Stimulated activated CD8-positive, alpha-beta memory T cell treated with anti-CD3 and anti-CD28 coated beads, Interleukin-4, amount 100 ng/mL, for 1 hour (primary cell): ENCODE measurements around the gene DNAJC6.

ENCODE experiments used
- DNase-seq, 2 donors: peaks; one replicate each; pipeline ENCODE4 v3.0.0-alpha.2; 2020; ENCODE audit warnings: low read depth in 2 of 2, low spot score in 1 of 2

The DNAJC6 gene

DNA sequence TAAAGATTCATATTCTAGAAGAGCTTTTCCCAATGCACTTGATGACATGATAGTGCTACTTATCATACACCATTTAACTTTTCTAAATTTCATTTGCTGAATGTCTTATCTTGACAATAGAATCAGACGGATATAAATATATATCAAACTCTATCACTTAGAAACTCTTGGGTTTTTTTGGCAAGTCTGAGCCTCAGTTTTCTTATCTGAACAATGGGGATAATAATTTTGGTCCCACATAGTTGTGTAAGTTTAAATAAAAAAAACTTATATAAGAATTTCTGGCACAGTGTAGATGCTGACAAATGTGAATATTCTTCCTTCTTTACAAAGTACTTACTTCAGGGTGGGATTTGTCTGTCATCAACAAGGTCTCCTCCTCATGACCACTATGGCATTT lies 89.7 kb downstream of the DNAJC6 start:
- no peak for DNase-seq

DNA sequence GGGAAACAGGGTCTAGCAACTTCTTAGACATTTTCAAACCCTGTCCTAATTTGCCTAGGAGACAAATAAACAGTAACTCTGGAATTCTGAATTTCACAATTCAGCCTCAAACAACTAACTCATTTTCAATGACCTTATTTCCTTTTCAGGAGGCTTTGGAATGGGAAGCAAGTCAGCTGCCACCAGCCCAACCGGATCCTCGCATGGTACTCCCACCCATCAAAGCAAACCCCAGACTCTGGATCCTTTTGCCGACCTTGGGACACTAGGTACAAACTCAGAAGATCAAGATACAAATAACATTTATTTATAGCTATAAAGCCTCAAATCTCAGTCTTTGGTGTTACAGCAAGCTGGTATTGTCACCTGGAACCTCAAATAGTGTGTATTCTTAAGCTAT lies 92.3 kb downstream of the DNAJC6 start:
- no peak for DNase-seq

DNA sequence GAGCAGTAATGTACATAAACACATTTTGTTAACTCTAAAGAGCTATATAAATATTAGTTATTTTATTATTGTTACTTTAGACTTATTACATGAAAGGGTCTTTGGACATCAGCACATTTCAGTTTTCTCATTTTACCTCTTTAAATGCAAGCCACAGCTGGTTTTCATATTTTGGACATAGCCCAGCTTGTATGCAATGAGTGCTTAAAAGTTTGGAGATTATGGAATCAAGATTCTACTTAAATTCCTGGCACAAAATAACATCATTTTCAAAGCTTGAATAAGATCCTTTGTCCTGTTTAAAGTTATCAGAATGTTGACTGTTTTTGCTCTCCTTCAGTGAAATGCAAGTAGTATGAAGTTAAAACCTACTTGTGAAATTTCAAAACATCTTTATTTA lies 95.6 kb downstream of the DNAJC6 start:
- DNase-seq, result no peak

DNA sequence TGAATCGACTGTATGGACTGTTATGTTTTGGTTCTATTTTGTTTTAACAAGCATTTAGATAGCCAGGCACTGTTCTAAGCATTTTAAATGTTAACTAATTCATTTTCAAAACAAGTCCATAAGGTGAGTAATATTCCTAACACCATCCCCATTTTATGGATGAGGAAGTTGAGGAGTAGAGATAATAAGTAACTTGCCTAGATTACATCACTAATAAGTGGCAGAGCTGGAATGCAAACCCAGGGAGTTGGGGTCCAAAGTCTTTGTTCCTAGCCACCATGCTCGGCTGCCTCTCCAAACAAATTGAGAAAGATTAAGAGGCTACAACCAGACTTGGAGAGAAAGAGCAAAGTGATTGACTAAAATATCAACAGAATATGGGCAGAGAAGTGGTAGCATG lies 98.5 kb downstream of the DNAJC6 start:
- DNase-seq, result no peak

DNA sequence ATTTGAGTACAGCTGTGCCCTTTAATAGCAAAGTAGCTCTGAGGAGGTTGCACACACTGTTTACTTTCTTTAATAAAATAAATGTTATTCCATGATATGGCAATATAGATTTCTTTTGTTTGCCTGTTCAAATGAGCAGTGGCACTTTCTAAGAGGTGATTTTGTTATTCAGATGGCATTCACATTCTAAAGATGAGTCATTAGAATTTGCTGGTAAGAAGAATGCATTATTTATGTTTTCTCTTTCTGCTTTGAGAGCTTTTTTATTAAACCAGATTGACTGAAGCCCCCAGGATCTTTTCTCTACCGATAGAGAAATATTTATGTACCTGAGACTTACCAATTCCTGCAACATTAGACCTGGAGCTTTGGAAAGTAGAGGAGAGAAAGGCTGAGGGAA lies 100.0 kb downstream of the DNAJC6 start:
- no peak for DNase-seq

DNA sequence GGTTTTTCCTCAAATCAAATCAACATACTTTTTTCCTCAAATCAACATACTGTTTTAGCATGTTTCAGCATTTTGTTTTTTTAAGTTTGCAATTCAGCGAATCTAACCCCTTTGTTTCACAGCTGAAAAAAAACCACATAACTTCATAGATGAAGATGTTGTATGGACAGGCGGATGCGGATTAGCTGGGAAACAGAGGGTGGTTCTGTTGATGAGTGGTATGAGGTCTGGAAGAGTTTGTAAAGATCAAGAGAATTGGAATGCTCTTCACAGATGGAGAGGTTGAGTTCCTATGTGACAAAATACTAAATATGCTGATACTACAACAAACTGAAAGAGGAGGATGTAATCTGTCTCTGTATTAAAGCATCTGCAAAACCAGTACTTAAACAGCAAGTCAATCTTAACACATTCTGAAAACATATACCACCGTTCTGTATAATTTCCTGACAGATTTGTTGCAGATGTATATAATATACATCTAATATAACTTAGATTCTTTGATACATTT lies 100.5 kb downstream of the DNAJC6 start:
- no peak for DNase-seq

DNA sequence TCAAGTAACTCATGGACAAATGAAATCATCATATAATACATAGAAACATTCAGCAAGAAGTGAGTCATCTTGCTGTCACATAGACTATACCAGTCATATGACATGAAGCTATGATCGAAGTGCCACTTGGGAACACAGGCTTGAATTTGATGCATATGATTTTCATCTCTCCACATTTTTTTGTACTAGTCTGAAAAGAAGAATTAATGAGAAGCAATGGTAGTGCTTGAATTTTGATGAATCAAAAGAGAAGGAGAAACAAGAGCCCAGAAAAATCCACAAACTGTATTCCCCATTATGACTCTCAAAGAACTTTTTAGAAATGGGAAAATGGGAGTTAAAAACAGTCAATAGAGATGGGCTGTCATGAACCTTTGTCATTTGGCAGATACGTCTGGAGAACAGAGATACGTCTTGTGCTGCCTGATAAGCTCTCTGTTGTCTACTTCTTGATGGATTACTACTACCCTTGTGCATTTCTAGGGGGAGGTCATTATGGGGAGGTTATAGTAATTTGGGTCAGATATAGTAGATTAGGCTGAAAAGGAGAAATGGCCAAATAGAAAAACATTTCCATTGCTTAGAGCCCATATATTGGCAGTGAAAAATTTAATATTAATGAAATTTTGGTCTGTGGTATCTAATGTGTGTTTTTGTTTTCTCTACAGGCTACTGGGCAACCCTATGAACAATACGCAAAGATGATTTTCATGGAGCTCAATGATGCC lies 103.1 kb downstream of the DNAJC6 start:
- no peak for DNase-seq

DNA sequence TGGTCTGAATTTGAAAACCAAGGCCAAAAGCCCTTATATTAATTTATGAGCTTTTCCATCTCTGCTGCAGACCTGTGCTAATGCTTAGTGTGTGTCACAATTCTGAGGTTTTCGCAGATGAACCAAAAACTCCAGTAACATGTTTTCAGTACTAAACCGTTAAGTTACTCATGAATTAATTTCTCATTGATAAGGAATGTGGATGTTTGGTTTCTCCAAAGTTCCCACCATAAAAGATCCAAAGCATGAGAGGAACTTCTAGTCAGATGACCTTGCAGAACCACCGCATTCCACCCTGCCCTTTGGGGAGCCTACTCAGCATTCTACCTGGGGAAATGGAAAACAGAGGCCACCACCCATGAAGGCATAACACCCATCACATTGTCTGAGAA lies 103.6 kb downstream of the DNAJC6 start:
- no peak for DNase-seq

DNA sequence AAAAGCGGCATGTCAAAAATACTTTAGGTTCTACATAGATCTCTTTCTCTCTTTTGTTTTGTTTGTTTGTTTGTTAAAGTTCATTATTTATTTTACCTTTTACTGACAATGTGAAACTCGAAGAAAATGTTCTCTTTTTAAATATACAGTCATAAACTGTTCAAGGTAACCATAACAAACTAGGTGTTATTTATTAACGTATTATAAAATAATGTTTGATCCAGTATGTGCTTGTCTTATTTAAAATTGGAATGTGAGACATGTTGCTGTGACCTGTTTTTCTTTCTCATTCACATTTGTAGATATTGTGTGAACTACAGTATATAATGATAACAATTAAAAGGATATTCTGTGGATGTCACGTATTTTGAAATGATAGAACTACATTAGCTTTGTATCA lies 105.2 kb downstream of the DNAJC6 start:
- DNase-seq, result no peak

DNA sequence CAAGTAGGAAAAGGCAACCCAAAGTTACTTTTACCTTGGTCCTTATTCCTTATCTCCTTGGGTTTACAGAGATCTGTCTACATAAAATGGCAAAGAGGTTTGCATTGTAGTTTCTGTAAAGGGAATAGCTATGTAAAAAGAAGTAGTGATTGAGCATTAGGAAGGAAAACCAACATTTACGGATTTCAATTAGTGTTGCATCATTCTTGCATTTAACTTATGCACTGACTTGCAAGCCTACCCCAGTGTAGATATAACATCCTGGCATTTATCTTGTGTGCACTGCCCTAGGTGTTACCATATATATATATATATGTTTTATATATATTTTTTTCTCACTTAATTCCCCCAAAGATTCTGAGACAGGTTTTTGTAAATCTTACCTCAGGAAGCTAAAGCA lies 107.4 kb downstream of the DNAJC6 start:
- DNase-seq, result no peak

DNA sequence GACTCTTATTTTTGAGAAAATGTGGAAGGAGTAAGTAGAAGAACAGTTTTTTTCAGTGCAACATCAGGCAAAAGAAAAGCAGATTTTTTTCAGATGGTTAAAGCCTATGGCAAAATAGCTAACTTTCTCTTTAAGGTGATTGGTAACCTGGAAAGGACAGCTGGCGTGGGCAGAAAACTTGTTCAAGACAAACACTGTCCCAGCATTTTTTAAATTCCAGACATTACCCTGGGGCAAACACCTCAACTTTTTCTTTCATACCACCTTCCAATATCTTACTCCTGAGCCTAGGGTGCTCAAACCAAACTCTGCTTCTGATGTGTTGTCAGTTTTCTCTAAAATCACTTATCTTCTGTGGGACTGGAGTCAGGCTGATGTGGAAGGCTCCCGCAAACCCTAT lies 108.4 kb downstream of the DNAJC6 start:
- no peak for DNase-seq

DNA sequence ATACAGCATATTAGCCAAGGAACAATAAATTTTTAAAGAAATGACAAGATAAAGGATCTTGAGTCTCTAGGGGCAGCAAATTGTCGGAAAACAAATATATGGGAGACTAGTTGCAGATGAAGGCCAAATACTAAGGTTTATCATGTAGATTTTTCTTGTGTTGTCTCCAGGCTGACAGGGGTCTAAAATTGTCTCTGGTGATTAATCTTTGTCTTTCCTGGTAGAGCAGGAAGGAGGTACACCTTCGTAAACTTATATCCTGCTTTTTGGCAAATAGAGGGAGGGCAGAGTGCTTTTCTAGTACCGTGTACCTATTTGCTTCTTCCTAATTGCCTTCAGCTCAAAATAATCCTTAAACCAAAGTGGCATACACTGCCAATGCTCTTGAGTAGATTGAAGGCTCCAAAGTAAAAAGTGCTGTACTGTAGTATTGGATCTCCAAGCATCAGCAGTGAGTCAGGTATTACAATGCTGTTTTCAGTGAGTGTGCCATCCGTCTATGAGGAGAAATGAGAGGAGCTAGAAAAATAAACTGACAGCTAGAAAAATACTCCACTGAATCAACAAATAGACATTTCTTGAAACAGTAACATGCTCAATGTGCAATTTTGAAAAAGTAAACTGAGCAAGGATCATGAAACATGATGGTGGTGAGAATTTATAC lies 109.3 kb downstream of the DNAJC6 start:
- no peak for DNase-seq

DNA sequence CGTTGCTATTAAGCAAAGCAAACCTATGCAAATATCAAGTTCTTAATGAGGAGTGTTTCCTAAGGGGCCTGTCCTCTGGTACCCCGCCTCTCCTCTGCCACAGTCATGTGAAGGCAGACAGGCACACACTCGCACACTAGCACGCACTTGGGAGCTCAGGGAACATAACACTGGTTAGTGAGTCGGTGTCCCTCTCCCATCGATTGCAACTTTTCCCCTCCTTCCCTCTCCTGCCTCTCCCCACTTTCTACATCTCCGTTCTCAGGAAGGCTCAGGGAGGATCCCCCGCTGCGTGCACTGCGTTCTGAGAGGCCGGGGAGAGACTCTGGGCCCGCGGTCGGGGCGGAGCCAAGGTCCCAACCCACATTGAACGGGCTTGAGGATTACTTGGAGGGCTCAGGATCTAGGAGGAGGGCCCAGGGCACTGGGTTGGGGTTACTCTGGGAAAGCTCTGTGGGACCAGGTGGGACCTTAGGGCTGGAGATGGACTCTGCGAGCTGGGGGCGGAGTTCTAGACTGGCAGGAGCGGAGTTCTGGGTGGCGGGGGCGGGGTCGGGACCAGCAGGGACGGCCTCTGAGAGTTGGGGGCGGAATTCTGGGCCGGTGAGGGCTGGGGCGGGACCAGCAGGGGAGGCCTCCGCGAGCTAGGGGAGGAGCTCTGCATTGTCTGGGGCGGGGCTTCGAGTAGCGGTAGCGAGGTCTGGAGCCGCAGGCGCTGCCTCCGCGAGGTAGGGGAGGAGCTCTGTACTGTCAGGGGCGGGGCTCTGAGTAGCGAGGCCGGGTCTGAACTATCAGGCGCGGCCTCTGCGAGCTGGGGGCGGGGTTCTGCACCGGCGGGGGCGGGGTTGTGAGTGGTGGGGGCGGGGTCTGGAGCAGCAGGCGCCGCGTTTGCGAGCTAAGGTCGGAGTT lies 110.6 kb downstream of the DNAJC6 start:
- peak; percentile 89 to 96 for DNase-seq

DNA sequence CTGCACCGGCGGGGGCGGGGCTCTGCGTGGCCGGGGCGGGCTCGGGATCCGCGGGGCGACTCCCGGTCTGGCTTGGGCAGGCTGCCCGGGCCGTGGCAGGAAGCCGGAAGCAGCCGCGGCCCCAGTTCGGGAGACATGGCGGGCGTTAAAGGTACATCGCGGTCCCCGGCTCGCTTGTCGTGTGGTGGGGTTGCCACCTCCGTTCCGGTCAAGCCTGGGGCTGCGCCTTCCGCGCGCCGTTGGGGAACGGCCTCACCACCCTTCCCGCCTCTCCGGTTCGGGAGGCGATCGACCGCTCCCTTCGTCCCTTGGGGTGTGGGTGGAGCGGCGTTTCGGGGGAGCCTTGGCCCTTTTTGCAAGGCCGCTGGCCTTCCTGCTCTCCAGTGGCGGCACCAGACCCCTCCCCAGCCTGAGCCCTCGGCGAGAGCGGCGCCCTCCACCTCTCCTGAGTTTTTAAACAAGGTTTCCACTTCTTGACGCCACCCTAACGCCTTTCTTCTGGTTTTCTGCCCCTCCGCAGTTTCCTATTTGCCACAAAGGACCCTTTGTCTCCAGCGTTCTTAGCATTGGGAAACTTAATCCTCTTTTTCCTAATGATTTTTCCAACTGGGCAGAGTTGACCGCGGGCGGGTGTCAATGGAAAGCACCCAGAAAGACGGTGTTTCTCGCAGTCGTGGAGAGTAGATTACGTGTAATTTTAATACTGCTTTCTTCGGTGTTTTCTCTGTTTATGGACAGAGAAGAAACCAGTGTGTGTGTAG lies 111.4 kb downstream of the DNAJC6 start, which contains the start of the genes LEPR and LEPROT:
Gene LEPR (plus strand): TSS at position 79 of the 761 bp plus-strand sequence. CDS start 144,898 bp downstream, outside the sequence.
Gene LEPROT (plus strand): TSS at position 79 of the 761 bp plus-strand sequence. CDS start 57 bp downstream, at position 136.
- DNase-seq, result no peak

DNA sequence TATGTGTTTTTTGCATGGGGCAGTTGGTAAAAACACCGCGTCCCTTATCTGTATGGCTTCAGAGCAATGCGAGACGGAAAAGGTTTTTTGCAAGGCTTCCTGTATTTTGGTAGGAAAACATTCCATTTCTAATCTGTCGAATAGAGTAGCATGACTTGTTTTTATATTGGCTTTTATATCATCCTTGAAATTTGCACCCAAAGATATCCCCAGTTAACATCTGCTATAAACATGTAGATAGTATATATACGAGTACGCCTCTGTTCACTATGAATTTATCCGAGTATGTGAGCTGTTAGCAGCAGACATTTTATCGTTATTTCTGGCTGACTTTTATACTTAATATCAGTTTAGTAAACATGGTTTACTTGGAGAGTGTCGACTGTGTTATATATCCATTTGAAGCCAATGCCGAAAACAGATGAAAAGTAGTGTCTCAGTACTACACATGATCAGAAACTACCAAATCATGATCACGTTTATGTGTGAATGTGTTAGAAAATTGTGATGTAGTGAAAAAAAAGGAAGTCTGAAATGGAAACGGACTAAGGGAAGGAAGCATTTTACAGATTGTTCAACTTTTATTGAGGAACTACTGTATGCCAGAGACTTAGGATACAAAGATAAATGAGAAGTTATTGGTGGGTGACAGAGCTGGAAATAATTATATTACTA lies 112.1 kb downstream of the DNAJC6 start:
- DNase-seq, result no peak

DNA sequence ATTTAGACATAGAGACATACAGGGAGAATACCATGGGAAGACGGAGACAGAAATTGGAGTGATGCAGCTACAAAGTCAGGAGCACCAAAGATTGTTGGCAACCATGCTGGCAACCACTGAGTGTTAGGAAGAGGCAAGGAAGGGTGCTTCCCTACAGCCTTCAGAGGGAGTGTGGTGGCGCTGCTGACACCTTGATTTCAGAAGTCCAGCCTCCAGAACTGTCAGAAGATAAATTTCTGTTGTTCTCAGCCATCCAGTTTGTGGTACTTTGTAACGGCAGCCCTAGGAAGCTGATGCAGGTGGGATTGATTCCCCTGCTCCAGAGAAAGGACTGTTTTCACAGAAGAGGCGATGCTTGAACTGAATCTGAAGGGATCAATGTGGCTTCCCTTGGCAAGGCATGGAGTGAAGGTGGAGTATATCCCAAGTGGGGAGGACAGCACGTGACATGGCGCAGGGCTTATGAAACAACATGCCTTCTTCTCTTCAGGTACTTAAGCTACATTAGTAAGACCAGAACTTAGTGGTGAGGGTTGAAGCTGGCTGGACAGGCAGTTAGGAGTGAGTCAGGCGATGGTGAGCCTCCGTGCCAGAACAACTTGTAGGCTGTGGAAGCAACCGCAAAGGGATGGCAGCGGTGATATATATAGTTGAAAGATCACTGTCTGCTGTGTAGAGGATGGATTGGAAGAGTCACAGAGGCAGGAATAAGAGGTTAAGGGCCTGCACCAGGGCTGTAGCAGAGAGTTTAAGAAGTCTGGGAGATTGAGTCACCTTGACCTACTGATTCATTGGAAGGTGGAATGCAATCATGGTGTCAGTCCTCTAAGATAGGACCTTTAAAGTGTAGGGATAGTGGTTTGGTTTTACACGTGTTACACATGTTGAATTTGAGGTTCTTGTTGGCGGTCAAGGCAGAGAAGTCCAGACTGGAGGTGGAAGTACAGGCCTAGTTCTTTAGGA lies 113.2 kb downstream of the DNAJC6 start:
- no peak for DNase-seq

DNA sequence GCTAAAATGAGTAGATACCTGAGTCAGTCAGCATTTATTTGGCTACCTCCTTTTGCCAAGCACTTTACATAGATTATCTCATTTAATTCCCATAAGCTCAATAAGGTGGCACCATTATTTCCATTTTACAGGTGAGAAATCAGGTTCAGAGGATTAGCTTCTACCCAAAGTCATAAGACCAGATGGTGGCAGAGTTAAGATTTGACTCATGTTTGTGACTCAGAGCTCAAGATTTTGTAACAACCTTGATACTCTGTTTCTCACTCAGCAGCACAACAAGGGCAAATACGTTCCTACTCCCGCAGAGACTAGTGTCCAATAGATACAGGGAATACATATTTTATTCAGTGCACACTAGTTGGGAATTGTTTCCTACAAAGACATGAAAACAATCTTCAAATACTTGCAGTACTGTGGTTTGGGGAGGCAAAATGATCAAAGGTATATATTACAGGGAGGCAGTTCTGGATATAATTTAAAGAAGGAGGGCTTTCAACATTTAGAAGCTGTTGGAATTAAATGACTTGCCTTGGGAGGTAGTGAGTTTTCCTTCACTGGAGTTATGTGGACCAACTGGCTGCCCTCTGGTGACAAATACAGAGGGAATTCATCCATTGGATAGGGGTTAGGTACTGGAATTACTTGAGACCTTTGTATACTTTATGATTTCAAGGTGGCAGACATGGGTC lies 114.7 kb downstream of the DNAJC6 start:
- DNase-seq, result no peak

DNA sequence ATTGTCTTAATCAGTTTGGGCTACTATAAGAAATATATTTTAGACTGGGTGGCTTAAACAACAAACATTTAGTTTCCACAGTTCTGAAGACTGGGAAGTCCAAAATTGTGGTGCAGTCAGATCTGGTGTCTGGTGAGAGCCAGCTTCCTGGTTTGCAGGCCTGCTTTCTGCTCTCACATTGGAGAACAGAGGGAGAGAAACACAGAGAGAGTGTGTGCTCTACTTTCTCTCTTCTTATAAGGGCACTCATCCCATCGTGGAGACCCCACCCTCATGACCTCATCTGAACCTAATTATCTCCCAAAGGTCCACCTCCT lies 115.2 kb downstream of the DNAJC6 start:
- no peak for DNase-seq

DNA sequence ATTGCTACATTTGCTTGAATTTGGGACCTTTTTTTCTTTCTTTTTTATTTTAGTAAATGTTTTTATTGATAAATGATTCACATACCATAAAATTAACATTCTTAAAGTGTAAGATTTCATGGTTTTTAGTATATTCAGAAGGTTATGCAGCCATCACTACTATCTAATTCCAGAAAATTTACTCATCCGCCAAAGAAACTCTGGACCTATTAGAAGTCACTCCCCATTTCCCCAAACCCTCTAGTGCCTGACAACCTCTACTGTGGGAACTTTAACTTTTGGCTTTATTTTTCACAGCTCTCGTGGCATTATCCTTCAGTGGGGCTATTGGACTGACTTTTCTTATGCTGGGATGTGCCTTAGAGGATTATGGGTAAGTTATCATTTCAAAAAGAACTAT lies 115.7 kb downstream of the DNAJC6 start:
- DNase-seq, result no peak
